BJ (cell line): Measurements from ENCODE around the gene CA6. TPM values are rescaled to one million over a fixed set of nuclear protein-coding genes. Genes with fewer than 3 reads are reported as not detected.
"Not testable (repeated sequence)": the region's sequence is repeated elsewhere in the genome, so short reads cannot be mapped to it uniquely, and the experiment has no call there.

ENCODE experiments used
- CTCF ChIA-PET: fragments of 350-600 bp; formaldehyde crosslinking; extraction: SDS; loops from one replicate; lab custom pipeline; 2021; ENCODE audit warnings: antibody characterized with exemption, inconsistent platforms; lab: Yijun Ruan, JAX
- POLR2A ChIA-PET: fragments of 300-600 bp; sonication (Branson Sonifier 250); formaldehyde crosslinking; extraction: SDS; loops from one replicate; lab custom pipeline; 2021; ENCODE audit warnings: antibody characterized with exemption; lab: Charles Lee
- DNase-seq: peaks from one replicate; pipeline ENCODE4 v3.0.0-alpha.2; 2011; ENCODE audit warnings: low read depth
- H3K27me3 ChIP-seq: 2 replicates; pipeline ENCODE4 v1.6.0; 2011; ENCODE audit warnings: low read length; ENCODE audit not compliant: control insufficient read depth, insufficient read depth
- H3K36me3 ChIP-seq: 2 replicates; pipeline ENCODE4 v1.5.1; 2011; ENCODE audit warnings: low read length; ENCODE audit not compliant: control insufficient read depth, insufficient read depth
- H3K4me3 ChIP-seq: 2 replicates; pipeline ENCODE4 v1.5.1; 2011; ENCODE audit warnings: low read depth, mild to moderate bottlenecking, control low read depth, low read length
- CTCF ChIP-seq: IDR thresholded peaks from 2 replicates; pipeline ENCODE4 v1.5.1; 2011; ENCODE audit warnings: low read depth, mild to moderate bottlenecking, control low read depth, inconsistent platforms, low read length, moderate library complexity; ENCODE audit not compliant: insufficient read depth
- polyA plus RNA-seq: library from polyadenylated mRNA; depleted of rRNA; stranded (reverse); fragments of >200 nt; gene quantifications from 2 replicates; pipeline ENCODE4 v1.2.3, GENCODE V29; 2011

CA6 gene
- polyA plus RNA-seq, 1 experiment: not detected

GRCh38 chr1:8915446-8915845, 30.2 kb upstream of the CA6 start:
- H3K36me3 ChIP-seq: no peaks in the 10 kb centered on the region
- POLR2A ChIA-PET: no interaction called here
- TF ChIP-seq CTCF: no peak
- no peak overlapping the region for H3K4me3 ChIP-seq
- CTCF ChIA-PET: interaction anchor here (1.2 to 9.9 kb wide), 4 partner anchors 48 to 195 kb away, joined by 3 to 124 read pairs (median 10); no protein-coding TSS in a partner anchor
- no peak for DNase-seq
- H3K27me3 ChIP-seq: no peaks in the 10 kb centered on the region

GRCh38 chr1:8917536-8917935, 28.1 kb upstream of the CA6 start:
- H3K4me3 ChIP-seq, H3K36me3 ChIP-seq, POLR2A ChIA-PET, DNase-seq, H3K27me3 ChIP-seq: not testable (repeated sequence)
- CTCF ChIA-PET: interaction anchor here (0.6 to 9.9 kb wide), 24 partner anchors 10 to 664 kb away, joined by 3 to 124 read pairs (median 5); partner anchors contain the start of gene ENO1

GRCh38 chr1:8922962-8923361, 22.7 kb upstream of the CA6 start:
- TF ChIP-seq CTCF: no peak
- POLR2A ChIA-PET: no interaction called here
- no peak for DNase-seq
- CTCF ChIA-PET: interaction anchor here (9.9 kb wide), 1 partner anchor 180 kb away, joined by 124 read pairs; no protein-coding TSS in a partner anchor
- H3K27me3 ChIP-seq: peaks cover 6% of the 10 kb centered on the region
- no peaks in the 10 kb centered on the region for H3K36me3 ChIP-seq
- no peak overlapping the region for H3K4me3 ChIP-seq

GRCh38 chr1:8925406-8925805, 20.3 kb upstream of the CA6 start:
- H3K4me3 ChIP-seq: no peak overlapping the region
- no peak for TF ChIP-seq CTCF
- no peak for DNase-seq
- H3K27me3 ChIP-seq: peaks cover 6% of the 10 kb centered on the region
- ChIA-PET POLR2A (no interaction called here), CTCF (interaction anchor here (1.1 kb wide), 3 partner anchors 62 to 177 kb away, joined by 3 to 6 read pairs (median 4); no protein-coding TSS in a partner anchor)
- H3K36me3 ChIP-seq: no peaks in the 10 kb centered on the region

GRCh38 chr1:8925960-8926359, 19.7 kb upstream of the CA6 start:
- CTCF ChIA-PET: interaction anchor here (1.1 kb wide), 1 partner anchor 176 kb away, joined by 6 read pairs; no protein-coding TSS in a partner anchor

More at GRCh38 chr1:8925960-8926359, 19.7 kb upstream of the CA6 start:
- POLR2A ChIA-PET: no interaction called here
- TF ChIP-seq CTCF: no peak
- no peak for DNase-seq
- Histone ChIP-seq H3K27me3 (peaks cover 6% of the 10 kb centered on the region), H3K4me3 (no peak overlapping the region), H3K36me3 (no peaks in the 10 kb centered on the region)
